ENCODE data around the gene TTLL12. TPM values are rescaled to one million over a fixed set of nuclear protein-coding genes. Genes with fewer than 3 reads are reported as not detected.

TTLL12 gene
- total and polyA plus RNA-seq, 2 experiments from 2014 or later: 29.5 to 42.8 TPM

GRCh38 chr22:43205261-43205691 lies 18.3 kb upstream of the TTLL12 start:
- Histone ChIP-seq H3K4me3 (no peak overlapping the region), H3K27me3 (replicated peaks; ENCODE audit: insufficient read depth) (no peaks in the 10 kb centered on the region), H3K36me3 (ENCODE audit: low read depth) (no peaks in the 10 kb centered on the region), H3K9ac (no peak overlapping the region), H3K9me2 (ENCODE audit: insufficient read depth) (no peaks in the 10 kb centered on the region), H4K20me1 (ENCODE audit: insufficient read depth) (no peaks in the 10 kb centered on the region), H3K79me2 (ENCODE audit: insufficient read depth) (no peaks in the 10 kb centered on the region), H3F3A (ENCODE audit: insufficient read depth) (no peaks in the 10 kb centered on the region), H3K4me1 (ENCODE audit: insufficient read depth) (no peaks in the 10 kb centered on the region), H2AFZ (no peak overlapping the region), H3K9me3 (ENCODE audit: low read depth) (no peaks in the 10 kb centered on the region), H3K27ac (no peak overlapping the region), H3K4me2 (ENCODE audit: unreplicated experiment) (no peak overlapping the region)
- in situ Hi-C loops (cut with MboI): no loop called here
- DNase-seq: no peak
- 66 to 75% methylated on average over 6 to 8 of the region's 9 CpGs for WGBS, 2 experiments (ENCODE audit: low coverage in 1 of 2, low lambda C conversion rate in 2 of 2, missing lambda C conversion rate in 2 of 2)
- TF ChIP-seq EZH2phosphoT487 (IDR thresholded peaks at IDR 0.05; ENCODE audit: insufficient read depth, low read depth): no peak
- no peak for TF ChIP-seq EZH2 (IDR thresholded peaks at IDR 0.05; ENCODE audit: insufficient read depth, poor library complexity, severe bottlenecking)

- Histone ChIP-seq H3K4me3 (no peak overlapping the region), H2AFZ (no peak overlapping the region), H3K36me3 (ENCODE audit: low read depth) (no peaks in the 10 kb centered on the region), H3K9ac (no peak overlapping the region), H4K20me1 (ENCODE audit: insufficient read depth) (no peaks in the 10 kb centered on the region), H3K27me3 (replicated peaks; ENCODE audit: insufficient read depth) (no peaks in the 10 kb centered on the region), H3K4me1 (ENCODE audit: insufficient read depth) (no peaks in the 10 kb centered on the region), H3F3A (ENCODE audit: insufficient read depth) (no peaks in the 10 kb centered on the region), H3K9me2 (ENCODE audit: insufficient read depth) (no peaks in the 10 kb centered on the region), H3K4me2 (ENCODE audit: unreplicated experiment) (no peak overlapping the region), H3K79me2 (ENCODE audit: insufficient read depth) (no peaks in the 10 kb centered on the region), H3K27ac (no peak overlapping the region), H3K9me3 (ENCODE audit: low read depth) (no peaks in the 10 kb centered on the region)
- DNase-seq: no peak
- in situ Hi-C loops (cut with MboI): no loop called here
- TF ChIP-seq EZH2phosphoT487 (IDR thresholded peaks at IDR 0.05; ENCODE audit: insufficient read depth, low read depth): no peak
- no peak for TF ChIP-seq EZH2 (IDR thresholded peaks at IDR 0.05; ENCODE audit: insufficient read depth, poor library complexity, severe bottlenecking)
- WGBS, 2 experiments (ENCODE audit: low coverage in 1 of 2, low lambda C conversion rate in 2 of 2, missing lambda C conversion rate in 2 of 2): 77 to 79% methylated on average over 15 to 20 of the region's 20 CpGs
These were observed 16.6 kb upstream of the TTLL12 start for GRCh38 chr22:43203471-43203981.

GRCh38 chr22:43202756-43203410 lies 15.9 kb upstream of the TTLL12 start:
- H3K36me3 ChIP-seq (ENCODE audit: low read depth): no peaks in the 10 kb centered on the region
- no peaks in the 10 kb centered on the region for H3F3A ChIP-seq (ENCODE audit: insufficient read depth)
- H3K9ac ChIP-seq: no peak overlapping the region
- H3K4me3 ChIP-seq: no peak overlapping the region
- H4K20me1 ChIP-seq (ENCODE audit: insufficient read depth): no peaks in the 10 kb centered on the region
- TF ChIP-seq EZH2 (IDR thresholded peaks at IDR 0.05; ENCODE audit: insufficient read depth, poor library complexity, severe bottlenecking) (no peak), EZH2phosphoT487 (IDR thresholded peaks at IDR 0.05; ENCODE audit: insufficient read depth, low read depth) (no peak)
- H3K4me1 ChIP-seq (ENCODE audit: insufficient read depth): no peaks in the 10 kb centered on the region
- in situ Hi-C loops (cut with MboI): no loop called here
- no peaks in the 10 kb centered on the region for H3K9me3 ChIP-seq (ENCODE audit: low read depth)
- H3K79me2 ChIP-seq (ENCODE audit: insufficient read depth): no peaks in the 10 kb centered on the region
- no peak overlapping the region for H3K27ac ChIP-seq
- no peak for DNase-seq
- WGBS, 2 experiments (ENCODE audit: low coverage in 1 of 2, low lambda C conversion rate in 2 of 2, missing lambda C conversion rate in 2 of 2): 68 to 78% methylated on average over 13 of the region's 13 CpGs
- H3K4me2 ChIP-seq (ENCODE audit: unreplicated experiment): no peak overlapping the region
- no peaks in the 10 kb centered on the region for H3K9me2 ChIP-seq (ENCODE audit: insufficient read depth)
- no peaks in the 10 kb centered on the region for H3K27me3 ChIP-seq (replicated peaks; ENCODE audit: insufficient read depth)
- no peak overlapping the region for H2AFZ ChIP-seq

GRCh38 chr22:43202326-43202725 lies 15.4 kb upstream of the TTLL12 start:
- no peak overlapping the region for H2AFZ ChIP-seq
- H3K27ac ChIP-seq: no peak overlapping the region
- no peaks in the 10 kb centered on the region for H3K9me2 ChIP-seq (ENCODE audit: insufficient read depth)
- in situ Hi-C loops (cut with MboI): no loop called here
- no peaks in the 10 kb centered on the region for H3K9me3 ChIP-seq (ENCODE audit: low read depth)
- no peak for DNase-seq
- H3F3A ChIP-seq (ENCODE audit: insufficient read depth): 0 out of 2 replicates have a peak, but pooled peaks cover under 1% of the 10 kb centered on the region
- H3K4me1 ChIP-seq (ENCODE audit: insufficient read depth): peaks cover 4% of the 10 kb centered on the region
- no peak for TF ChIP-seq EZH2 (IDR thresholded peaks at IDR 0.05; ENCODE audit: insufficient read depth, poor library complexity, severe bottlenecking)
- TF ChIP-seq EZH2phosphoT487 (IDR thresholded peaks at IDR 0.05; ENCODE audit: insufficient read depth, low read depth): no peak
- no peak overlapping the region for H3K9ac ChIP-seq
- H3K36me3 ChIP-seq (ENCODE audit: low read depth): no peaks in the 10 kb centered on the region
- no peak overlapping the region for H3K4me2 ChIP-seq (ENCODE audit: unreplicated experiment)
- H3K79me2 ChIP-seq (ENCODE audit: insufficient read depth): no peaks in the 10 kb centered on the region
- H3K27me3 ChIP-seq (replicated peaks; ENCODE audit: insufficient read depth): no peaks in the 10 kb centered on the region
- no peaks in the 10 kb centered on the region for H4K20me1 ChIP-seq (ENCODE audit: insufficient read depth)
- H3K4me3 ChIP-seq: no peak overlapping the region
- 74 to 79% methylated on average over 10 of the region's 10 CpGs for WGBS, 2 experiments (ENCODE audit: low coverage in 1 of 2, low lambda C conversion rate in 2 of 2, missing lambda C conversion rate in 2 of 2)
